Measurements from ENCODE around the gene SLMAP. TPM values are rescaled to one million over a fixed set of nuclear protein-coding genes. Genes with fewer than 3 reads are reported as not detected.

The SLMAP gene
- total and polyA plus RNA-seq, 10 donors: 7.8 to 77.3 (median 62.9) TPM

- H3K27me3 ChIP-seq (replicated peaks in 1 of 7): no peaks in the 10 kb centered on the region
- no peak for DNase-seq
- H3K36me3 ChIP-seq: no peaks in the 10 kb centered on the region
- 48 to 75% (median 50%) methylated on average over 2 of the region's 2 CpGs for WGBS, 5 donors
- H3K4me3 ChIP-seq: no peak overlapping the region
- peaks cover 0 to 78% (median 29%) of the 10 kb centered on the region in 6 donors for H3K4me1 ChIP-seq
- H3K9me3 ChIP-seq: no peaks in the 10 kb centered on the region
- H3K27ac ChIP-seq: peak overlapping the region in 7 of 8 donors; percentile 46 to 88 (median 62)
- intact Hi-C loops (cut with DNase I; ENCODE audit: low total_unique reads): no loop called here
- TF ChIP-seq CTCF (IDR thresholded peaks at IDR 0.05 in 8 of 11, conservative IDR thresholded peaks at IDR 0.05 in 3 of 11) (no peak), POLR2A (IDR thresholded peaks at IDR 0.05) (no peak), POLR2AphosphoS5 (IDR thresholded peaks at IDR 0.05) (no peak)
Measured at GRCh38 chr3:57791245-57791644, 35.1 kb downstream of the SLMAP start.

GRCh38 chr3:57792198-57792597 lies 36.1 kb downstream of the SLMAP start:
- Histone ChIP-seq H3K27me3 (replicated peaks in 1 of 7) (no peaks in the 10 kb centered on the region), H3K27ac (peak overlapping the region in 2 of 8 donors; percentile 82 to 88), H3K9me3 (no peaks in the 10 kb centered on the region), H3K4me3 (no peak overlapping the region), H3K36me3 (no peaks in the 10 kb centered on the region), H3K4me1 (peaks cover 0 to 72% (median 28%) of the 10 kb centered on the region in 6 donors)
- no peak for DNase-seq
- intact Hi-C loops (cut with DNase I; ENCODE audit: low total_unique reads): no loop called here
- TF ChIP-seq POLR2A (IDR thresholded peaks at IDR 0.05) (no peak), CTCF (IDR thresholded peaks at IDR 0.05 in 8 of 11, conservative IDR thresholded peaks at IDR 0.05 in 3 of 11) (no peak), POLR2AphosphoS5 (IDR thresholded peaks at IDR 0.05) (no peak)
- WGBS, 5 donors: 60 to 84% (median 80%) methylated on average over 1 of the region's 1 CpG

GRCh38 chr3:57793737-57794187 lies 37.7 kb downstream of the SLMAP start:
- H3K4me1 ChIP-seq: peaks cover 0 to 59% (median 14%) of the 10 kb centered on the region in 6 donors
- TF ChIP-seq POLR2AphosphoS5 (IDR thresholded peaks at IDR 0.05): no peak
- H3K36me3 ChIP-seq: no peaks in the 10 kb centered on the region
- intact Hi-C loops (cut with DNase I; ENCODE audit: low total_unique reads): no loop called here
- no peaks in the 10 kb centered on the region for H3K27me3 ChIP-seq (replicated peaks in 1 of 7)
- DNase-seq: no peak
- no peak overlapping the region for H3K4me3 ChIP-seq
- no peaks in the 10 kb centered on the region for H3K9me3 ChIP-seq
- H3K27ac ChIP-seq: peak overlapping the region in 1 of 8 donors; percentile 32
- WGBS, 5 donors: 81 to 93% (median 89%) methylated on average over 4 of the region's 4 CpGs

GRCh38 chr3:57794501-57794900 lies 38.4 kb downstream of the SLMAP start:
- WGBS, 5 donors: 95 to 98% (median 97%) methylated on average over 4 of the region's 4 CpGs
- H3K27me3 ChIP-seq (replicated peaks in 1 of 7): no peaks in the 10 kb centered on the region
- peaks cover 0 to 51% (median 12%) of the 10 kb centered on the region in 6 donors for H3K4me1 ChIP-seq
- H3K9me3 ChIP-seq: no peaks in the 10 kb centered on the region
- H3K27ac ChIP-seq: no peak overlapping the region
- H3K4me3 ChIP-seq: no peak overlapping the region
- intact Hi-C loops (cut with DNase I; ENCODE audit: low total_unique reads): no loop called here
- no peaks in the 10 kb centered on the region for H3K36me3 ChIP-seq
- TF ChIP-seq CTCF (IDR thresholded peaks at IDR 0.05 in 8 of 11, conservative IDR thresholded peaks at IDR 0.05 in 3 of 11) (no peak), POLR2A (IDR thresholded peaks at IDR 0.05) (no peak), POLR2AphosphoS5 (IDR thresholded peaks at IDR 0.05) (no peak)
- DNase-seq: no peak

GRCh38 chr3:57794951-57795350 lies 38.8 kb downstream of the SLMAP start:
- no peaks in the 10 kb centered on the region for H3K9me3 ChIP-seq
- 95 to 100% (median 99%) methylated on average over 6 of the region's 6 CpGs for WGBS, 5 donors
- H3K4me3 ChIP-seq: no peak overlapping the region
- H3K4me1 ChIP-seq: peaks cover 0 to 51% (median 12%) of the 10 kb centered on the region in 6 donors
- intact Hi-C loops (cut with DNase I; ENCODE audit: low total_unique reads): no loop called here
- TF ChIP-seq CTCF (IDR thresholded peaks at IDR 0.05 in 8 of 11, conservative IDR thresholded peaks at IDR 0.05 in 3 of 11) (no peak), POLR2A (IDR thresholded peaks at IDR 0.05) (no peak), POLR2AphosphoS5 (IDR thresholded peaks at IDR 0.05) (no peak)
- no peaks in the 10 kb centered on the region for H3K36me3 ChIP-seq
- H3K27ac ChIP-seq: no peak overlapping the region
- DNase-seq: no peak
- H3K27me3 ChIP-seq (replicated peaks in 1 of 7): no peaks in the 10 kb centered on the region
